Measurements from ENCODE around the gene KLHL6.
A peak's percentile ranks its signal among the peaks of the same experiment; 100 is the strongest.

KLHL6 gene

GRCh38 chr3:183554377-183554776, 1.1 kb downstream of the KLHL6 start:
- Histone ChIP-seq H3K4me3 (replicated peaks; ENCODE audit: insufficient read depth, low read length) (peak overlapping the region; percentile 49), H3K27me3 (ENCODE audit: insufficient read depth, poor library complexity, severe bottlenecking) (no peaks in the 10 kb centered on the region), H3K27ac (replicated peaks) (0 out of 2 replicates have a peak overlapping the region, but pooled peaks have one; percentile 1)
- DNase-seq (ENCODE audit: low read depth in 1 of 2, low spot score in 1 of 2), result peak in 1 of 2 experiments; percentile 25
- TF ChIP-seq REST (IDR thresholded peaks at IDR 0.05; ENCODE audit: insufficient replicate concordance, low read depth), result no peak
- TF ChIP-seq POLR2AphosphoS5 (IDR thresholded peaks at IDR 0.05; ENCODE audit: low read depth), result no peak
- TF ChIP-seq CTCF (IDR thresholded peaks at IDR 0.05; ENCODE audit: insufficient read depth, low read length), result no peak

- Histone ChIP-seq H3K27me3 (ENCODE audit: insufficient read depth, poor library complexity, severe bottlenecking) (no peaks in the 10 kb centered on the region), H3K4me3 (replicated peaks; ENCODE audit: insufficient read depth, low read length) (no peak overlapping the region), H3K27ac (replicated peaks) (no peak overlapping the region)
- TF ChIP-seq CTCF (IDR thresholded peaks at IDR 0.05; ENCODE audit: insufficient read depth, low read length) (no peak), SPI1 (IDR thresholded peaks at IDR 0.05; ENCODE audit: borderline replicate concordance, low read depth) (no peak), POLR2AphosphoS5 (IDR thresholded peaks at IDR 0.05; ENCODE audit: low read depth) (no peak), GABPA (IDR thresholded peaks at IDR 0.05; ENCODE audit: low read depth) (no peak), REST (IDR thresholded peaks at IDR 0.05; ENCODE audit: insufficient replicate concordance, low read depth) (no peak)
- no peak for DNase-seq (ENCODE audit: low read depth in 1 of 2, low spot score in 1 of 2)
Measured at GRCh38 chr3:183553334-183554026, 2.0 kb downstream of the KLHL6 start.

GRCh38 chr3:183551930-183552329, 3.6 kb downstream of the KLHL6 start:
- no peak overlapping the region for H3K4me3 ChIP-seq (replicated peaks; ENCODE audit: insufficient read depth, low read length)
- no peak for DNase-seq (ENCODE audit: low read depth in 1 of 2, low spot score in 1 of 2)
- TF ChIP-seq CTCF (IDR thresholded peaks at IDR 0.05; ENCODE audit: insufficient read depth, low read length) (no peak), GABPA (IDR thresholded peaks at IDR 0.05; ENCODE audit: low read depth) (no peak), REST (IDR thresholded peaks at IDR 0.05; ENCODE audit: insufficient replicate concordance, low read depth) (no peak), POLR2AphosphoS5 (IDR thresholded peaks at IDR 0.05; ENCODE audit: low read depth) (no peak), SPI1 (IDR thresholded peaks at IDR 0.05; ENCODE audit: borderline replicate concordance, low read depth) (no peak)
- no peak overlapping the region for H3K27ac ChIP-seq (replicated peaks)
- H3K27me3 ChIP-seq (ENCODE audit: insufficient read depth, poor library complexity, severe bottlenecking), result no peaks in the 10 kb centered on the region
